Cardiac muscle cell (in vitro differentiated cells and primary cell): ENCODE results near the gene RHOT1. TPM values are rescaled to one million over a fixed set of nuclear protein-coding genes. Genes with fewer than 3 reads are reported as not detected.
"Not testable (repeated sequence)": the region's sequence is repeated elsewhere in the genome, so short reads cannot be mapped to it uniquely, and the experiment has no call there.

ENCODE experiments used
- DNase-seq, 2 donors: peaks; one replicate each; pipeline versions ENCODE4 v3.0.0 to v3.0.0-alpha.2; 2010 to 2017; ENCODE audit warnings: low read depth in 1 of 2, low spot score in 1 of 2
- H3K27ac ChIP-seq: fragments of 200-600 bp; sonication (generic); 2 replicates; pipeline ENCODE4 v1.5.1; 2016
- H3K27me3 ChIP-seq: fragments of 200-600 bp; sonication (generic); 2 replicates; pipeline ENCODE4 v1.6.0; 2016; ENCODE audit warnings: control low read depth
- H3K36me3 ChIP-seq: fragments of 200-600 bp; sonication (generic); 2 replicates; pipeline ENCODE4 v1.5.1; 2016; ENCODE audit warnings: control low read depth
- H3K4me1 ChIP-seq: fragments of 200-600 bp; sonication (generic); 2 replicates; pipeline ENCODE4 v1.8.1; 2017; ENCODE audit warnings: low read depth, mild to moderate bottlenecking, mixed run types
- H3K4me3 ChIP-seq: fragments of 200-600 bp; sonication (generic); 2 replicates; pipeline ENCODE4 v1.5.1; 2016; ENCODE audit warnings: mild to moderate bottlenecking
- H3K9me3 ChIP-seq: fragments of 200-600 bp; sonication (generic); 2 replicates; pipeline ENCODE4 v1.5.1; 2017; ENCODE audit warnings: low read depth, mild to moderate bottlenecking, control low read depth
- polyA plus RNA-seq: library from polyadenylated mRNA; unstranded; fragments of >200 nt; fragmentation: Nextera tagmentation; extraction: Ambion mirVana; gene quantifications from 2 replicates; pipeline ENCODE4 v1.2.1, GENCODE V29; 2016
- total RNA-seq: library from RNA; depleted of rRNA; stranded (reverse); fragments of >200 nt; gene quantifications from 2 replicates; pipeline ENCODE4 v1.2.3, GENCODE V29; 2016
- TF ChIP-seq, protein P1 (sequence below): IDR thresholded peaks from 2 replicates; pipeline ENCODE4 v1.5.1; 2012; ENCODE audit warnings: low read depth, mild to moderate bottlenecking, low read length

RHOT1 gene
- total and polyA plus RNA-seq, 2 experiments from 2014 or later = 47.1 to 62.0 TPM

DNA sequence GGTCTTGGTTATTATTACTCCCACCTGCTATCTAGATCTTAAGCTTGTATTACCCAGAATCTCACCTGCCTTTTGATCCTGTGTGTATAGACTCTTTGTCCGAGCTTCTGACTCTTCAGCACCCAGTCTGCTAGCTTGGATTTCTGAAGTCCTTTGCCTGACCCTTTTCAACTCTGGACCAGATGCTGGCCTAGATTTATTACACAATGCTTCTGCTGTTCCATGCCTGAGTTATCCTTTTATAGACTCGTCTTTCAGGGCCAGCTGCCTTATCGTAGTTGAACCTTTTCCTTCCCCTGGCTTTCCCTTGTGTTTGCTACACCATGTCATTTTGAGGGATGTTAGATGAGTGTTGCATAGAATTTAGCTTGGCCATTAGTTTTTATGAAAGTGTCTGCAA lies 32.6 kb downstream of the RHOT1 start:
- TF ChIP-seq, protein P1, sequence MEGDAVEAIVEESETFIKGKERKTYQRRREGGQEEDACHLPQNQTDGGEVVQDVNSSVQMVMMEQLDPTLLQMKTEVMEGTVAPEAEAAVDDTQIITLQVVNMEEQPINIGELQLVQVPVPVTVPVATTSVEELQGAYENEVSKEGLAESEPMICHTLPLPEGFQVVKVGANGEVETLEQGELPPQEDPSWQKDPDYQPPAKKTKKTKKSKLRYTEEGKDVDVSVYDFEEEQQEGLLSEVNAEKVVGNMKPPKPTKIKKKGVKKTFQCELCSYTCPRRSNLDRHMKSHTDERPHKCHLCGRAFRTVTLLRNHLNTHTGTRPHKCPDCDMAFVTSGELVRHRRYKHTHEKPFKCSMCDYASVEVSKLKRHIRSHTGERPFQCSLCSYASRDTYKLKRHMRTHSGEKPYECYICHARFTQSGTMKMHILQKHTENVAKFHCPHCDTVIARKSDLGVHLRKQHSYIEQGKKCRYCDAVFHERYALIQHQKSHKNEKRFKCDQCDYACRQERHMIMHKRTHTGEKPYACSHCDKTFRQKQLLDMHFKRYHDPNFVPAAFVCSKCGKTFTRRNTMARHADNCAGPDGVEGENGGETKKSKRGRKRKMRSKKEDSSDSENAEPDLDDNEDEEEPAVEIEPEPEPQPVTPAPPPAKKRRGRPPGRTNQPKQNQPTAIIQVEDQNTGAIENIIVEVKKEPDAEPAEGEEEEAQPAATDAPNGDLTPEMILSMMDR = no peak
- H3K27ac ChIP-seq = no peak overlapping the region
- H3K9me3 ChIP-seq = no peaks in the 10 kb centered on the region
- no peak for DNase-seq
- H3K4me1 ChIP-seq = no peaks in the 10 kb centered on the region
- peaks cover 27% of the 10 kb centered on the region for H3K36me3 ChIP-seq
- H3K27me3 ChIP-seq = no peaks in the 10 kb centered on the region
- no peak overlapping the region for H3K4me3 ChIP-seq

DNA sequence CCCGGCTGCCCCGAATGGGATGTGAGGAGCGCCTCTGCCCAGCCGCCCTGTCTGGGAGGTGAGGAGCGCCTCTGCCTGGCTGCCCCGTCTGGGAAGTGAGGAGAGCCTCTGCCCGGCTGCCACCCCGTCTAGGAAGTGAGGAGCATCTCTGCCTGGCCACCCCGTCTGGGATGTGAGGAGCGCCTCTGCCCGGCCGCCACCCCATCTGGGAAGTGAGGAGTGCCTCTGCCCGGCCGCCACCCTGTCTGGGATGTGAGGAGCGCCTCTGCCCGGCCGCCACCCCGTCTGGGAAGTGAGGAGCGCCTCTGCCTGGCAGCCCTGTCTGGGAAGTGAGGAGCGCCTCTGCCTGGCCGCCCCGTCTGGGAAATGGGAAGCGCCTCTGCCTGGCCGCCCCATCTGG lies 36.4 kb downstream of the RHOT1 start:
- not testable (repeated sequence) for H3K4me3 ChIP-seq, H3K4me1 ChIP-seq, H3K9me3 ChIP-seq, H3K27me3 ChIP-seq, DNase-seq, H3K27ac ChIP-seq
- H3K36me3 ChIP-seq = peaks cover 48% of the 10 kb centered on the region

DNA sequence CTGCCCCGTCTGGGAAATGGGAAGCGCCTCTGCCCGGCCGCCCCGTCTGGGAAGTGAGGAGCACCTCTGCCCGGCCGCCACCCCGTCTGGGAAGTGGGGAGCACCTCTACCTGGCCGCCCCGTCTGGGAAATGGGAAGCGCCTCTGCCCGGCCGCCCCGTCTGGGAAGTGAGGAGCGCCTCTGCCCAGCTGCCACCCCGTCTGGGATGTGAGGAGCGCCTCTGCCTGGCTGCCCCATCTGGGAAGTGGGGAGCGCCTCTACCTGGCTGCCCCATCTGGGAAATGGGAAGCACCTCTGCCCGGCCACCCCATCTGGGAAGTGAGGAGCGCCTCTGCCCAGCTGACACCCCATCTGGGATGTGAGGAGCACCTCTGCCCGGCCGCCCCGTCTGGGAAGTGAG lies 36.8 kb downstream of the RHOT1 start:
- not testable (repeated sequence) for DNase-seq, H3K4me1 ChIP-seq, H3K9me3 ChIP-seq, H3K27me3 ChIP-seq, H3K27ac ChIP-seq, H3K4me3 ChIP-seq
- peaks cover 49% of the 10 kb centered on the region for H3K36me3 ChIP-seq

DNA sequence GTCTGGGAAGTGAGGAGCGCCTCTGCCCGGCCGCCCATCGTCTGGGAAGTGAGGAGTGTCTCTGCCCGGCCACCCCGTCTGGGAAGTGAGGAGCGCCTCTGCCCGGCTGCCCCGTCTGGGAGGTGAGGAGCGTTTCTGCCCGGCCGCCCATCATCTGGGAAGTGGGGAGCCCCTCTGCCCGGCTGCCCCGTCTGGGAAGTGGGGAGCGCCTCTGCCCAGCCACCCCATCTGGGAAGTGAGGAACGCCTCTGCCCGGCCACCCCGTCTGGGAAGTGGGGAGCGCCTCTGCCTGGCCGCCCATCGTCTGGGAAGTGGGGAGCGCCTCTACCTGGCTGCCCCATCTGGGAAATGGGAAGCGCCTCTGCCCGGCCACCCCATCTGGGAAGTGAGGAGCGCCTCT lies 37.2 kb downstream of the RHOT1 start:
- H3K9me3 ChIP-seq, H3K4me3 ChIP-seq, DNase-seq, H3K27me3 ChIP-seq, H3K27ac ChIP-seq, H3K4me1 ChIP-seq: not testable (repeated sequence)
- H3K36me3 ChIP-seq = peaks cover 49% of the 10 kb centered on the region

DNA sequence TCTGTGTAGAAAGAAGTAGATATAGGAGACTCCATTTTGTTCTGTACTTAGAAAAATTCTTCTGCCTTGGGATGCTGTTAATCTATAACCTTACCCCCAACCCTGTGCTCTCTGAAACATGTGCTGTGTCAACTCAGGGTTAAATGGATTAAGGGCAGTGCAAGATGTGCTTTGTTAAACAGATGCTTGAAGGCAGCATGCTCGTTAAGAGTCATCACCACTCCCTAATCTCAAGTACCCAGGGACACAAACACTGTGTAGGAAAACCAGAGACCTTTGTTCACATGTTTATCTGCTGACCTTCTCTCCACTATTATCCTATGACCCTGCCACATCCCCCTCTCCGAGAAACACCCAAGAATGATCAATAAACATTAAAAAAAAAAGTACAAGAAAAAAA lies 38.0 kb downstream of the RHOT1 start:
- not testable (repeated sequence) for H3K27me3 ChIP-seq, DNase-seq, H3K27ac ChIP-seq, H3K9me3 ChIP-seq, H3K4me1 ChIP-seq, H3K4me3 ChIP-seq
- peaks cover 47% of the 10 kb centered on the region for H3K36me3 ChIP-seq

DNA sequence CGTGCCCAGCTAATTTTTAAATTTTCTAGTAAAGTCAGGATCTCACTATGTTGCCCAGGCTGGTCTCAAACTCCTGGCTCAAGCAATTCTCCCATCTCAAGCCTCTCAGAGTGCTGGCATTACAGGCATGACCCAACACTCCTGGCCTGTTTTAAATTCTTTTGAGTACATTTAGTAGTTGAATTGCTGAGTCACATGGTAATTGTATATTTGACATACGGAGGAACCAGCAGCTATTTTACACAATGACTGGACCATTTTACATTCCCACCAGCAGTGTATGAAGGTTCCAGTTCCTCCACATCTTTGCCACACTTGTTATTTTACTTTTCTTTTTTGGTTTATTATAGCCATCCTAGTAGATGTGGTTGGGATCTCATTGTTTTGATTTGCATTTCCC lies 43.6 kb downstream of the RHOT1 start:
- H3K9me3 ChIP-seq = no peaks in the 10 kb centered on the region
- H3K27ac ChIP-seq = no peak overlapping the region
- H3K27me3 ChIP-seq = no peaks in the 10 kb centered on the region
- H3K36me3 ChIP-seq = peaks cover 28% of the 10 kb centered on the region
- DNase-seq = no peak
- H3K4me3 ChIP-seq = no peak overlapping the region
- no peaks in the 10 kb centered on the region for H3K4me1 ChIP-seq
- TF ChIP-seq, protein P1 = no peak

DNA sequence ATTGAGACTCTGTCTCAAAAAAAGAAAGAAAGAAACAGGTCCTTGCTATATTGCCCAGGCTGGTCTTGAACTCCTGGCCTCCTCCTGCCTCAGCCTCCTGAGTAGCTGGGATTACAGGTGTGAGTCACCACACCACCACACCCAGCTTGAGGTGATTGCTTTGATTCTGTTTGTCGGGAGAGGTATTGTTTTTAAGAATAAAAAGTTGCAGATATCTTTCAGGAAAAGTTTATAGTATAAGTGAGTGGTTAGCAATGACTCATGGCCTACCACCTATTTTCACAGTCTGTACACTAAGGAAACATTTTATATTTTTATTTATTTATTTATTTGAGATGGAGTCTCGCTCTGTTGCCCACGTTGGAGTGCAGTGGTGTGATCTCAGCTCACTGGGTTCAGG lies 45.0 kb downstream of the RHOT1 start:
- Histone ChIP-seq H3K9me3 (no peaks in the 10 kb centered on the region), H3K27ac (no peak overlapping the region), H3K4me1 (no peaks in the 10 kb centered on the region), H3K4me3 (no peak overlapping the region), H3K36me3 (peaks cover 18% of the 10 kb centered on the region), H3K27me3 (no peaks in the 10 kb centered on the region)
- no peak for DNase-seq
- TF ChIP-seq, protein P1 = no peak

DNA sequence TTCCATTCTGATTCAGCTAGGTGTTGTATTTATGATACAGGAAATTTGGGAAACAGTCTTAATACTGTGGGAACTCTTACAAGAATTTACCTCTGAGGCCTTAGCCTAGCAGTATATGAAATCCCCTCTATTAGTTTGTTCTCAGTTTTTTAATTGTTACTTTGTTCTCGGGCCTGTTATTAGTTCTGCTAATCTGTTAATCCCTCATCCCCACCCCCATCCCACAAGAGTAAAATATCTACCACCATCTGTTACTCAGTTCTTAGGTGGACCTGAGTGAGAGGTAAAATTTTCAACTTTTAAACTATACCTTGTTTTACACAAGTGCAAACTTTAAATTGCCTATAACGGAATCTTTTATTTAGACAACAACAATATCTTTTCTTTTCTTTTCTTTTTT lies 47.0 kb downstream of the RHOT1 start:
- Histone ChIP-seq H3K9me3 (no peaks in the 10 kb centered on the region), H3K27ac (no peak overlapping the region), H3K4me1 (no peaks in the 10 kb centered on the region), H3K27me3 (no peaks in the 10 kb centered on the region), H3K36me3 (peaks cover 18% of the 10 kb centered on the region), H3K4me3 (no peak overlapping the region)
- DNase-seq = no peak
- TF ChIP-seq, protein P1 = no peak
